HG03457 (cell line): ENCODE data around the gene GPLD1.
"Not testable (repeated sequence)": the region's sequence is repeated elsewhere in the genome, so short reads cannot be mapped to it uniquely, and the experiment has no call there.

Experiments used
- ATAC-seq: cut with Tn5 transposase; IDR thresholded peaks from one replicate; pipeline ENCODE4 v1.9.1; 2021; ENCODE audit warnings: moderate number of reproducible peaks; ENCODE audit not compliant: unreplicated experiment

The GPLD1 gene

DNA sequence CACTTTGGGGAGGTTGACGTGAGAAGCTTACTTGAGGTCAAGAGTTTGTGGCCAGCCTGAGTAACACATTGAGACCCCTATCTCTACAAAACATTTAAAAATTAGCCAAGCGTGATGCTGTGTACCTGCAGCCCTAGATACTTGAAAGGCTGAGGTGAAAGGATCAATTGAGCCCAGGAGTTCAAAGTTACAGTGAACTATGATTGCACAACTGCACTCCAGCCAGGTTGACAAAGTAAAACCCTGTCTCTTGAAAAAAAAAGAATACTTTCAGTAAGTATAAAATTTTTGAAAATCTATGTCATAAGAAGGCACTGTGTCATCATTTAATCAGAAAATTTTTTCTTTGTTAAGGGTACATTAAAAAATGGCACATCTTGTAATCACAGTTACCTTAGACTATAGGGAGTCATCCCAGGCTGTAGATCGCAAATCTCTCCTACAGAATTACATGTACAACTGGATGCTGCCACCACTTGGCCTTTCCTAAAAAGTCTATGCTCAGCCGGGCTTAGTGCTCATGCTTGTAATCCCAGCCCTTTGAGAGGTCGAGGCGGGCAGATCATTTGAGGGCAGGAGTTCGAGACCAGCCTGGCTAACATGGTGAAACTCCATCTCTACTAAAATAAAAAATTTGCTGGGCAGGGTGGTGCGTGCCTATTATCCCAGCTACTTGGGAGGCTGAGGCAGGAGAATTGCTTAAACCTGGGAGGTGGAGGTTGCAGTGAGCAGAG is 103.7 kb downstream of the GPLD1 start:
- no peak for ATAC-seq

DNA sequence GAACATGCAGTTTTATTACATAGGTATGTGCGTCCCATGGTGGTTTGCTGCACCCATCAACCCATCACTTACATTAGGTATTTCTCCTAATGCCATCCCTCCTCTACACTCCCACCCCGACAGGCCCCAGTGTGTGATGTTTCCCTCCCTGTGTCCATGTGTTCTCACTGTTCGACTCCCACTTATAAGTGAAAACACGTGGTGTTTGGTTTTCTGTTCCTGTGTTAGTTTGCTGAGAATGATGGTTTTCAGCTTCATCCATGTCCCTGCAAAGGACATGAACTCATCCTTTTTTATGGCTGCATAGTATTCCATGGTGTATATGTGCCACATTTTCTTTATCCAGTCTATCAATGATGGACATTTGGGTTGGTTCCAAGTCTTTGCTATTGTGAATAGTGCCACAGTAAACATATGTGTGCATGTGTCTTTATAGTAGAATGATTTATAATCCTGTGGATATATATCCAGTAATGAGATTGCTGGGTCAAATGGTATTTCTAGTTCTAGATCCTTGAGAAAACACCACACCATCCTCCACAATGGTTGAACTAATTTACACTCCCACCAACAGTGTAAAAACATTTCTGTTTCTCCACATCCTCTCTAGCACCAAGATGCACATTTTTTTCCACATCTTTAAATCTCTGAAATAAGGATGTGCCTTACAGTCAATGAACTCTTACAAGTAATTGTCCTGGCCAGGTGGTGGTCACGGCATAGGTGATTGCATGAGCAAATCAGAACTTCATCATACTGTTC is 104.8 kb downstream of the GPLD1 start:
- ATAC-seq = not testable (repeated sequence)

DNA sequence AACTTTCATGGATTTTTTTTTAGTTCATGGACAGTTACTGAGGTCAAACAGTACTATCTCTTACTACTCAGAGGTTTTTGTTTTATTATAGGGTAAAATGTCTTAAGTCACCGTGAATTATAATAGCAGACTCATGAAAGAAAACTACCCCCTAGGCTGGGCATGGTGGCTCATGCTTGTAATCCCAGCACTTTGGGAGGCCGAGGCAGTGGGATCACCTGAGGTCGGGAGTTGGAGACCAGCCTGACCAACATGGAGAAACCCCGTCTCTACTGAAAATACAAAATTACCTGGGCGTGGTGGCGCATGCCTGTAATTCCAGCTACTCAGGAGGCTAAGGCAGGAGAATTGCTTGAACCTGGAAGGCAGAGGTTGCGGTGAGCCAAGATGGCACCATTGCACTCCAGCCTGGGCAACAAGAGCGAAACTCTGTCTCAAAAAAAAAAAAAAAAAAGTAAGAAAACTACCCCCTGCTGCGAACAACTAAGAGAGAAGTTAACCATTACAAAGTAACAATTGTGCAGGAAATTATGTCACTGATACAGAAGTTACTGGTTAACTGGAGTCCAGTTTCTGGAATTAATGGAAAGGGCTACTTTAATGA is 106.4 kb downstream of the GPLD1 start:
- ATAC-seq = not testable (repeated sequence)

DNA sequence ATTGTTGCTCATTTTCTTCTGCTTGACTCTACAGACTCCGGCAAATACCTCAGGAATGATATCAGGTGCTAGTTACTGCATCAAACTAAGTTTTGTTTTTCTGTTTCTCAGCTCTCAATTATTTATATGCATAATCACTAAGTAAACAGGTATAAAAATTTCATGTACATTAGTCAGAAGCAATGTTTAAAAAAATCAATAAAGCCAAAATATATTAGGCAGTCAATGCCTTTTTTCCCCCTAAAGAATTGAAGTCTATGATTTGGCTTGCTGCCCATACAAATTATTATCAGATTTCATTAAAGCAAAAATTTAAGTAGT is 107.2 kb downstream of the GPLD1 start:
- ATAC-seq = no peak

DNA sequence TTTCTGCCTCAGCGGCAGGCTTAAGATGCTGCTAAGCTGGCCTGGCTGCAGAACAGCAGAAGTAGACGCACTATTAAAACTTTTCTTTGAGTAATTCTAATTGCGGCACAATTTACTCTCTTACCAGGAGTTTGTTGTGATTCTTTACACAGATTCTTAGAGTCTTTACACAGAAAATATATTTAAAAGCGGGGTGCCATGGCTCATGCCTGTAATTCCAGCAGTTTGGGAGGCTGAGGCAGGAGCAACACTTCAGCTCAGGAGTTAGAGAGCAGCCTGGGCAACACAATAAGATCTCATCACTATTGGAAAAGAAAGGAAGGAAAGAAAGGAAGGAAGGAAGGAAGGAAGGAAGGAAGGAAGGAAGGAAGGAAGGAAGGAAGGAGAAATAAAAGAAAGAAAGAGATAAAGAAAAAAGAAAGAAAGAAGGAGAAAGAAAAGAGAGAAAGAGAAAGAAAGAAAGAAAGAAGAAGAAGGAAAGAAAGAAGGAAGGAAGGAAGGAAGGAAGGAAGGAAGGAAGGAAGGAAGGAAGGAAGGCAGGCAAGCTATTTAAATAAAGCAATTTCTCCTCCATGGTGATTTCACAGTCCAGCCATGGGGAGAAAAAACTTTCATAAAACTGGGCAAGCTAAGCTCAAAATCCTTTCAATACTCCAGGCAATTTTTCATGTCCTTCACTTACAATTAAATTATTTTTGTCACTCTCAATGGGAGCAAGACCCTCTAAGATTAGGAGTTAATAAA is 107.7 kb downstream of the GPLD1 start:
- no peak for ATAC-seq

DNA sequence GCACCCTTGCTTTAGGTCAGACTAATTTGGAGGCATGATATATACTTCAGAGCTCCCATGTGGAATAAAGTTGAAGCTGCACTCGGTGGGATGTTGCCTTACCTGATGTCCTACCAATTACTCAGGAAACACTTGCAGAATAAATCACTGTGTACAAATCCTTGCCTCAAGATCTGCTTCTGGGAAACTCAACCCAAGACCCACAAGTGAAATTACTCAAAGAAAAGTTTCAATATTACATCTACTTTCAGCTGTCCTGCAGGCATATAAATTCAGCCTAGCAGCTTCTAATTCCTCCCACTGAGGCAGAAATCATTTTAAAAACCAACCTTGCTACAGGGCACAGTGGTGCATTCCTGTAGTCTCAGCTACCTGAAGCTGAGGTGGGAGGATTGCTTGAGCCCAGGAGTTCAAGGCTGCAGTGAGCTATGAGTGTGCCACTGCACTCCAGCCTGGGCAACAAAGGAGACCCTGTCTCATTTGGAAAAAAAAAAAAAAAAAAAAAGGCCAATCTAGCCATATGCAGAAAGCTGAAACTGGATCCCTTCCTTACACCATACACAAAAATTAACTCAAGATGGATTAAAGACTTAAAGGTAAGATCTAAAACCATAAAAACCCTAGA is 110.8 kb downstream of the GPLD1 start:
- no peak for ATAC-seq
